Liver (tissue), 9 donors: ENCODE data around the gene RNF8. TPM values are rescaled to one million over a fixed set of nuclear protein-coding genes. Genes with fewer than 3 reads are reported as not detected.

ENCODE experiments used
- DNase-seq: peaks from one replicate; pipeline ENCODE4 v3.0.0-alpha.2; 2017; ENCODE audit warnings: low spot score
- H3K27ac ChIP-seq, 2 donors: one replicate each; pipeline ENCODE4 v1.7.0; 2013; ENCODE audit warnings: inconsistent platforms in 2 of 2, low read length in 2 of 2, control low read depth in 1 of 2, low read depth in 1 of 2, mild to moderate bottlenecking in 1 of 2
- H3K27me3 ChIP-seq, 4 donors: one replicate each; pipeline versions ENCODE4 v1.6.1 to v1.7.0; 2013; ENCODE audit warnings: low read length in 3 of 4, inconsistent platforms in 1 of 4, mild to moderate bottlenecking in 1 of 4, moderate library complexity in 1 of 4; ENCODE audit not compliant: control insufficient read depth in 4 of 4, insufficient read depth in 4 of 4
- H3K36me3 ChIP-seq, 4 donors: one replicate each; pipeline versions ENCODE4 v1.6.1 to v1.7.0; 2013; ENCODE audit warnings: low read length in 3 of 4, mild to moderate bottlenecking in 3 of 4, low read depth in 1 of 4, moderate library complexity in 1 of 4; ENCODE audit not compliant: control insufficient read depth in 4 of 4, insufficient read depth in 3 of 4
- H3K4me1 ChIP-seq, 4 donors: one replicate each; pipeline versions ENCODE4 v1.6.1 to v1.7.0; 2013; ENCODE audit warnings: low read length in 3 of 4, mild to moderate bottlenecking in 3 of 4, moderate library complexity in 1 of 4; ENCODE audit not compliant: control insufficient read depth in 4 of 4, insufficient read depth in 4 of 4
- H3K4me3 ChIP-seq, 3 donors: one replicate each; pipeline versions ENCODE4 v1.6.1 to v1.7.0; 2013; ENCODE audit warnings: low read length in 3 of 3, control low read depth in 1 of 3, low read depth in 1 of 3, mild to moderate bottlenecking in 1 of 3
- H3K9ac ChIP-seq, 2 donors: one replicate each; pipeline ENCODE4 v1.7.0; 2013; ENCODE audit warnings: low read length in 2 of 2, mild to moderate bottlenecking in 2 of 2, moderate library complexity in 2 of 2, control low read depth in 1 of 2, low read depth in 1 of 2
- H3K9me3 ChIP-seq, 4 donors: one replicate each; pipeline versions ENCODE4 v1.6.1 to v1.7.0; 2013; ENCODE audit warnings: low read length in 3 of 4; ENCODE audit not compliant: control insufficient read depth in 4 of 4
- EGR1 ChIP-seq, 2 donors: IDR thresholded peaks; 2 replicates each; pipeline ENCODE4 v1.6.1; 2016 to 2018; ENCODE audit warnings: antibody characterized with exemption in 2 of 2, low read depth in 2 of 2
- FOXA1 ChIP-seq: IDR thresholded peaks from 2 replicates; pipeline ENCODE4 v1.6.1; 2016; ENCODE audit warnings: antibody characterized with exemption
- GABPA ChIP-seq, 2 donors: IDR thresholded peaks in 1 of 2; conservative IDR thresholded peaks in 1 of 2; 2 replicates each; pipeline ENCODE4 v1.6.1; 2016; ENCODE audit warnings: antibody characterized with exemption in 2 of 2, mild to moderate bottlenecking in 1 of 2, moderate library complexity in 1 of 2
- HNF4A ChIP-seq, 2 donors: conservative IDR thresholded peaks; 2 replicates each; pipeline ENCODE4 v1.6.1; 2016; ENCODE audit warnings: antibody characterized with exemption in 2 of 2, mild to moderate bottlenecking in 2 of 2
- JUND ChIP-seq, 2 donors: IDR thresholded peaks; 2 replicates each; pipeline ENCODE4 v1.6.1; 2016; ENCODE audit warnings: antibody characterized with exemption in 2 of 2
- NR2F2 ChIP-seq: IDR thresholded peaks from 2 replicates; pipeline ENCODE4 v1.6.1; 2016; ENCODE audit warnings: antibody characterized with exemption
- RXRA ChIP-seq, 2 donors: IDR thresholded peaks; 2 replicates each; pipeline ENCODE4 v1.6.1; 2017 to 2018; ENCODE audit warnings: antibody characterized with exemption in 2 of 2, mild to moderate bottlenecking in 1 of 2
- TAF1 ChIP-seq: conservative IDR thresholded peaks from 2 replicates; pipeline ENCODE4 v1.6.1; 2016; ENCODE audit warnings: antibody characterized with exemption, mild to moderate bottlenecking
- YY1 ChIP-seq: IDR thresholded peaks from 2 replicates; pipeline ENCODE4 v1.6.1; 2016; ENCODE audit warnings: antibody characterized with exemption, mild to moderate bottlenecking
- WGBS: extraction: QIAGEN DNeasy Blood & Tissue Kit; methylation state at CpG from one replicate; pipeline ENCODE4 v1.1.7; 2013; 5-methylcytosine and 5-hydroxymethylcytosine counted together
- polyA plus RNA-seq, 2 donors: library from polyadenylated mRNA; stranded (reverse) in 1 of 2; unstranded in 1 of 2; fragments of 200-250 nt in 1 of 2; fragments of >200 nt in 1 of 2; fragmentation: Nextera tagmentation in 1 of 2; extraction: Ambion mirVana in 1 of 2; gene quantifications; one replicate each; pipeline versions ENCODE4 v1.2.1 to v1.2.3, GENCODE V29; 2013 to 2015
- total RNA-seq, 2 donors: library from RNA; depleted of rRNA; stranded (reverse); fragments of >200 nt; gene quantifications; one replicate each; pipeline ENCODE4 v1.2.3, GENCODE V29; 2014
- TF ChIP-seq, protein P1 (sequence below): IDR thresholded peaks from 2 replicates; pipeline ENCODE4 v1.6.1; 2016; ENCODE audit warnings: antibody characterized with exemption
- TF ChIP-seq, protein P2 (sequence below): IDR thresholded peaks from 2 replicates; pipeline ENCODE4 v1.6.1; 2016; ENCODE audit warnings: antibody characterized with exemption
- TF ChIP-seq, protein P3 (sequence below): IDR thresholded peaks from 2 replicates; pipeline ENCODE4 v1.6.1; 2016; ENCODE audit warnings: antibody characterized with exemption, mild to moderate bottlenecking
- donor health status: healthy.
- donor health status: healthy.
- donor health status: healthy.
- donor health status: healthy.
- donor health status: healthy.

The RNF8 gene
- total and polyA plus RNA-seq, 4 donors = 6.1 to 9.9 (median 7.5) TPM

DNA sequence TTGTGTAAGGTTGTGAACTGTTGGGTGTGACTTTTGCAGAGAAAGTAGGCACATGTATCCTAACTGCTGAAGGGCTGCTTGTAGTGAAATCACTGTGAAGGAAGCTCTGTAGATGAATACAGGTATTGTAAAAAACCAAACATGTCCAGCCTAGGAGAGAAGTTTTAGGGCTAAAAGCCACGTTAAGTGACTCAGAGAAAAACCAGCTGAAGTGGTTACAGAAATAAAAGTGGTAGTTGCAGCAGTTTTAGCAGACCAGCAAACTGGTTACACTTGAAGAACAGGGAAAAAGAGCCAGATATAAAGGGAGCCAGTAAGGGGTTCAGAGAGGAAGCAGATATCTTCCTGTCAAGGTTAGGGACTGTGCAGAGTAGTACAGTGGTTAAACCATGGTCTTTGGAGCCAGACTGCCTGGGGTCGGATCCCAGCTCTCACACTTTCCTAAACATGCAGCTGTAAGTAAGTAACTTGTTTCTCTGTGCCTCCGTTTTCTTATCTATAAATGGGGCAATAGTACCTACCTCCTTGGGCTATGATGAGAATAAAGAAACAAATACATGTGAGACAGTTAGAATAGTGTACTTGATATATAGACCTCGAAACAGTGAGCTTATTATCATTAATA lies 33.8 kb upstream of the RNF8 start:
- WGBS = 91% methylated on average over 4 of the region's 4 CpGs
- H3K27ac ChIP-seq = no peak overlapping the region
- no peak for TF ChIP-seq EGR1 (IDR thresholded peaks at IDR 0.05; ENCODE audit: low read depth in 2 of 2)
- no peaks in the 10 kb centered on the region for H3K27me3 ChIP-seq
- no peak overlapping the region for H3K4me3 ChIP-seq
- no peak for DNase-seq
- peaks cover 9 to 48% (median 35%) of the 10 kb centered on the region in 4 donors for H3K36me3 ChIP-seq
- no peaks in the 10 kb centered on the region for H3K9me3 ChIP-seq
- H3K4me1 ChIP-seq = peaks cover 0 to 10% (median 6%) of the 10 kb centered on the region in 4 donors
- no peak overlapping the region for H3K9ac ChIP-seq

DNA sequence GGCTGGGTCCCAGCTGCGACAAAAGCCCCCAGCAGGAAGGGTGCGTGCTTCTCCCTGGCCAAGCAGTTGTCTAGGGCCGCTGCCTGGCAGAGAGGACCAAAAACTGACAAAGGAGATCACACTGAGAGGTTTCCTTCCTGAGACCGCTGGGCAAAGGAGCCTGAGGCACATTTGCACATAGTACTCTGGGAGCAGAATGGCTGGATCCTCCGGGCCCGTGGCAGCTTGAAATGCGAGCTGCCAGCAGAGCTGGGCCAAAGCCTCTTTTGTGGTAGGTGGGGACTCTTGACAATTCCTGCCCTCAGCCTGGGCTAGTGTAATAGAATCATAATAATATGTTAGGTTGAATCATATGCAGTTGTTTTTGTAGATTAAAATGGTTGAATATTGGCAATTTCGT lies 33.1 kb upstream of the RNF8 start:
- H3K4me3 ChIP-seq = no peak overlapping the region
- H3K27me3 ChIP-seq = no peaks in the 10 kb centered on the region
- no peak overlapping the region for H3K27ac ChIP-seq
- peaks cover 0 to 14% (median 9%) of the 10 kb centered on the region in 4 donors for H3K4me1 ChIP-seq
- TF ChIP-seq GABPA (IDR thresholded peaks at IDR 0.05 in 1 of 2, conservative IDR thresholded peaks at IDR 0.05 in 1 of 2) (no peak), FOXA1 (no peak), TAF1 (no peak), HNF4A (conservative IDR thresholded peaks at IDR 0.05) (no peak), NR2F2 (no peak), EGR1 (IDR thresholded peaks at IDR 0.05; ENCODE audit: low read depth in 2 of 2) (no peak)
- TF ChIP-seq, protein P1, sequence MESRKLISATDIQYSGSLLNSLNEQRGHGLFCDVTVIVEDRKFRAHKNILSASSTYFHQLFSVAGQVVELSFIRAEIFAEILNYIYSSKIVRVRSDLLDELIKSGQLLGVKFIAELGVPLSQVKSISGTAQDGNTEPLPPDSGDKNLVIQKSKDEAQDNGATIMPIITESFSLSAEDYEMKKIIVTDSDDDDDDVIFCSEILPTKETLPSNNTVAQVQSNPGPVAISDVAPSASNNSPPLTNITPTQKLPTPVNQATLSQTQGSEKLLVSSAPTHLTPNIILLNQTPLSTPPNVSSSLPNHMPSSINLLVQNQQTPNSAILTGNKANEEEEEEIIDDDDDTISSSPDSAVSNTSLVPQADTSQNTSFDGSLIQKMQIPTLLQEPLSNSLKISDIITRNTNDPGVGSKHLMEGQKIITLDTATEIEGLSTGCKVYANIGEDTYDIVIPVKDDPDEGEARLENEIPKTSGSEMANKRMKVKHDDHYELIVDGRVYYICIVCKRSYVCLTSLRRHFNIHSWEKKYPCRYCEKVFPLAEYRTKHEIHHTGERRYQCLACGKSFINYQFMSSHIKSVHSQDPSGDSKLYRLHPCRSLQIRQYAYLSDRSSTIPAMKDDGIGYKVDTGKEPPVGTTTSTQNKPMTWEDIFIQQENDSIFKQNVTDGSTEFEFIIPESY = no peak
- TF ChIP-seq, protein P2, sequence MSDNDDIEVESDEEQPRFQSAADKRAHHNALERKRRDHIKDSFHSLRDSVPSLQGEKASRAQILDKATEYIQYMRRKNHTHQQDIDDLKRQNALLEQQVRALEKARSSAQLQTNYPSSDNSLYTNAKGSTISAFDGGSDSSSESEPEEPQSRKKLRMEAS = no peak
- no peak for DNase-seq
- WGBS = 93% methylated on average over 8 of the region's 8 CpGs
- H3K9ac ChIP-seq = no peak overlapping the region
- H3K9me3 ChIP-seq = no peaks in the 10 kb centered on the region
- peaks cover 9 to 46% (median 33%) of the 10 kb centered on the region in 4 donors for H3K36me3 ChIP-seq

DNA sequence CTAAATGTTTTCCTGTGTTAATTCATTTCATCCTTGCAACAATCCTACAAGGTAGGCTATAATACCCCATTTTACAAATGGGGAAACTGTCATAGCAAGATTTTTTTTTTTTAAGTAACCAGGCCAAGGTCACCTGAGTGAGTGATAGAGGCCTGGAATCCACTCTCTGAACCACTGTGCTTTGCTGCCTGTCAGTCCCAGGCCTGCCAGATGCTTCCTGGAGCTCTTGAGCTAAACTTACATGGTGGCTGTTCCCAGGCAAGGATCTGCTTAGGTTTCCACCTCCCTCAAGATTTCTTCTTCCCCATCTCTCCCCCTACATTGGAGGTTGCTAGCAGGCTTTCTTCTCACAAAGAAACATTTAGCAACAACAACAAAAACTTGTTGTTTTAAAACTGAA lies 32.7 kb upstream of the RNF8 start:
- H3K4me3 ChIP-seq = no peak overlapping the region
- peaks cover 0 to 14% (median 9%) of the 10 kb centered on the region in 4 donors for H3K4me1 ChIP-seq
- peaks cover 9 to 41% (median 28%) of the 10 kb centered on the region in 4 donors for H3K36me3 ChIP-seq
- DNase-seq = no peak
- no peaks in the 10 kb centered on the region for H3K9me3 ChIP-seq
- no peaks in the 10 kb centered on the region for H3K27me3 ChIP-seq
- no peak overlapping the region for H3K27ac ChIP-seq
- TF ChIP-seq YY1 (no peak), TAF1 (no peak), RXRA (IDR thresholded peaks at IDR 0.05) (no peak), NR2F2 (no peak), HNF4A (conservative IDR thresholded peaks at IDR 0.05) (no peak), JUND (IDR thresholded peaks at IDR 0.05) (no peak)
- TF ChIP-seq, protein P2 = no peak
- TF ChIP-seq, protein P1 = no peak
- TF ChIP-seq, protein P3, sequence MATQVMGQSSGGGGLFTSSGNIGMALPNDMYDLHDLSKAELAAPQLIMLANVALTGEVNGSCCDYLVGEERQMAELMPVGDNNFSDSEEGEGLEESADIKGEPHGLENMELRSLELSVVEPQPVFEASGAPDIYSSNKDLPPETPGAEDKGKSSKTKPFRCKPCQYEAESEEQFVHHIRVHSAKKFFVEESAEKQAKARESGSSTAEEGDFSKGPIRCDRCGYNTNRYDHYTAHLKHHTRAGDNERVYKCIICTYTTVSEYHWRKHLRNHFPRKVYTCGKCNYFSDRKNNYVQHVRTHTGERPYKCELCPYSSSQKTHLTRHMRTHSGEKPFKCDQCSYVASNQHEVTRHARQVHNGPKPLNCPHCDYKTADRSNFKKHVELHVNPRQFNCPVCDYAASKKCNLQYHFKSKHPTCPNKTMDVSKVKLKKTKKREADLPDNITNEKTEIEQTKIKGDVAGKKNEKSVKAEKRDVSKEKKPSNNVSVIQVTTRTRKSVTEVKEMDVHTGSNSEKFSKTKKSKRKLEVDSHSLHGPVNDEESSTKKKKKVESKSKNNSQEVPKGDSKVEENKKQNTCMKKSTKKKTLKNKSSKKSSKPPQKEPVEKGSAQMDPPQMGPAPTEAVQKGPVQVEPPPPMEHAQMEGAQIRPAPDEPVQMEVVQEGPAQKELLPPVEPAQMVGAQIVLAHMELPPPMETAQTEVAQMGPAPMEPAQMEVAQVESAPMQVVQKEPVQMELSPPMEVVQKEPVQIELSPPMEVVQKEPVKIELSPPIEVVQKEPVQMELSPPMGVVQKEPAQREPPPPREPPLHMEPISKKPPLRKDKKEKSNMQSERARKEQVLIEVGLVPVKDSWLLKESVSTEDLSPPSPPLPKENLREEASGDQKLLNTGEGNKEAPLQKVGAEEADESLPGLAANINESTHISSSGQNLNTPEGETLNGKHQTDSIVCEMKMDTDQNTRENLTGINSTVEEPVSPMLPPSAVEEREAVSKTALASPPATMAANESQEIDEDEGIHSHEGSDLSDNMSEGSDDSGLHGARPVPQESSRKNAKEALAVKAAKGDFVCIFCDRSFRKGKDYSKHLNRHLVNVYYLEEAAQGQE = no peak
- no peak overlapping the region for H3K9ac ChIP-seq
